RWPE1 (cell line): ENCODE results near the gene GGACT.
A peak's percentile ranks its signal among the peaks of the same experiment; 100 is the strongest.

ENCODE experiments used
- CTCF ChIA-PET: fragments of 350-600 bp; sonication (Branson Sonifier 250); formaldehyde crosslinking; extraction: SDS; loops from one replicate; lab custom pipeline; 2021; lab: Yijun Ruan, JAX
- POLR2A ChIA-PET: fragments of 400-600 bp; formaldehyde crosslinking; extraction: SDS; loops from one replicate; lab custom pipeline; 2020; ENCODE audit warnings: antibody characterized with exemption; ENCODE audit not compliant: low non-redundant PET; lab: Yijun Ruan, JAX
- DNase-seq: peaks from one replicate; pipeline ENCODE4 v3.0.0; 2012; ENCODE audit warnings: low spot score
- H3K27ac ChIP-seq: fragments of 450-650 bp; 2 replicates; pipeline ENCODE4 v1.5.1; 2017
- CTCF ChIP-seq: fragments of 450-650 bp; conservative IDR thresholded peaks from 2 replicates; pipeline ENCODE4 v1.5.1; 2017; ENCODE audit warnings: low read depth, mild to moderate bottlenecking

Gene GGACT

GRCh38 chr13:100515410-100515800 lies 73.2 kb downstream of the GGACT start:
- CTCF ChIA-PET, result interaction anchor here (0.6 to 2.2 kb wide), 8 partner anchors 11 to 859 kb away, joined by 3 to 7 read pairs (median 4); no protein-coding TSS in a partner anchor
- no peak for DNase-seq
- POLR2A ChIA-PET, result no interaction called here
- no peak for TF ChIP-seq CTCF
- no peak overlapping the region for H3K27ac ChIP-seq

- peak; percentile 89 for DNase-seq
- POLR2A ChIA-PET, result no interaction called here
- peak; percentile 96 for TF ChIP-seq CTCF
- no peak overlapping the region for H3K27ac ChIP-seq
- CTCF ChIA-PET, result interaction anchor here (0.5 to 2.2 kb wide), 10 partner anchors 12 to 898 kb away, joined by 3 to 7 read pairs (median 4); no protein-coding TSS in a partner anchor
Observed at GRCh38 chr13:100514788-100515409, 73.7 kb downstream of the GGACT start.

- CTCF ChIA-PET, result interaction anchor here (0.5 to 2.2 kb wide), 11 partner anchors 11 to 898 kb away, joined by 3 to 7 read pairs (median 4); no protein-coding TSS in a partner anchor
- no peak for DNase-seq
- POLR2A ChIA-PET, result no interaction called here
- no peak for TF ChIP-seq CTCF
- H3K27ac ChIP-seq, result no peak overlapping the region
Observed at GRCh38 chr13:100513987-100514670, 74.5 kb downstream of the GGACT start.

GRCh38 chr13:100513171-100513570 lies 75.4 kb downstream of the GGACT start:
- TF ChIP-seq CTCF, result no peak
- POLR2A ChIA-PET, result no interaction called here
- CTCF ChIA-PET, result no interaction called here
- no peak overlapping the region for H3K27ac ChIP-seq
- DNase-seq, result no peak

GRCh38 chr13:100512422-100512821 lies 76.2 kb downstream of the GGACT start:
- POLR2A ChIA-PET, result no interaction called here
- DNase-seq, result no peak
- CTCF ChIA-PET, result no interaction called here
- H3K27ac ChIP-seq, result no peak overlapping the region
- TF ChIP-seq CTCF, result no peak

GRCh38 chr13:100511466-100511865 lies 77.1 kb downstream of the GGACT start:
- ChIA-PET CTCF (no interaction called here), POLR2A (no interaction called here)
- no peak overlapping the region for H3K27ac ChIP-seq
- no peak for DNase-seq
- no peak for TF ChIP-seq CTCF
